Omental fat pad (tissue), 4 donors: ENCODE results near the gene PRR30. TPM values are rescaled to one million over a fixed set of nuclear protein-coding genes. Genes with fewer than 3 reads are reported as not detected.

ENCODE experiments used
- ATAC-seq: fragments of 150-250 bp; one replicate; pipeline ENCODE4 v1.9.1; 2016; ENCODE audit warnings: mild to moderate bottlenecking, moderate library complexity; ENCODE audit not compliant: low FRiP score
- DNase-seq: peaks from one replicate; pipeline ENCODE4 v3.0.0-alpha.2; 2019; ENCODE audit warnings: low spot score
- CTCF ChIP-seq, 3 donors: fragments of 450-650 bp; IDR thresholded peaks; one replicate each; pipeline ENCODE4 v1.5.1; 2016 to 2017; ENCODE audit warnings: antibody characterized with exemption in 3 of 3, mild to moderate bottlenecking in 3 of 3, moderate library complexity in 2 of 3
- total RNA-seq, 4 donors: library from RNA; depleted of rRNA; stranded (reverse); fragments of >200 nt; gene quantifications; one replicate each; pipeline ENCODE4 v1.1.0, GENCODE V29; 2016

Gene PRR30
- total RNA-seq, 4 donors from 2014 or later = not detected

GRCh38 chr2:27095745-27096651, 43.2 kb downstream of the PRR30 start:
- ATAC-seq (peak; percentile 70), DNase-seq (no peak)
- no peak for TF ChIP-seq CTCF (IDR thresholded peaks at IDR 0.05)

- ATAC-seq (no peak), DNase-seq (no peak)
- TF ChIP-seq CTCF (IDR thresholded peaks at IDR 0.05) = no peak
Measured at GRCh38 chr2:27095427-27095744, 43.8 kb downstream of the PRR30 start.

- DNase-seq (no peak), ATAC-seq (no peak)
- TF ChIP-seq CTCF (IDR thresholded peaks at IDR 0.05) = no peak
Measured at GRCh38 chr2:27094353-27094984, 44.7 kb downstream of the PRR30 start.

GRCh38 chr2:27093430-27094352, 45.5 kb downstream of the PRR30 start:
- DNase-seq = no peak

GRCh38 chr2:27092696-27093429, 46.3 kb downstream of the PRR30 start:
- TF ChIP-seq CTCF (IDR thresholded peaks at IDR 0.05) = no peak
- DNase-seq (no peak), ATAC-seq (no peak)

More at GRCh38 chr2:27093430-27094352, 45.5 kb downstream of the PRR30 start:
- TF ChIP-seq CTCF (IDR thresholded peaks at IDR 0.05) = no peak
- no peak for ATAC-seq
